ENCODE measurements around the gene NOC2L. TPM values are rescaled to one million over a fixed set of nuclear protein-coding genes. Genes with fewer than 3 reads are reported as not detected.
A peak's percentile ranks its signal among the peaks of the same experiment; 100 is the strongest.

Gene NOC2L
- total RNA-seq, 1 donor from 2014 or later = 50.6 TPM

DNA sequence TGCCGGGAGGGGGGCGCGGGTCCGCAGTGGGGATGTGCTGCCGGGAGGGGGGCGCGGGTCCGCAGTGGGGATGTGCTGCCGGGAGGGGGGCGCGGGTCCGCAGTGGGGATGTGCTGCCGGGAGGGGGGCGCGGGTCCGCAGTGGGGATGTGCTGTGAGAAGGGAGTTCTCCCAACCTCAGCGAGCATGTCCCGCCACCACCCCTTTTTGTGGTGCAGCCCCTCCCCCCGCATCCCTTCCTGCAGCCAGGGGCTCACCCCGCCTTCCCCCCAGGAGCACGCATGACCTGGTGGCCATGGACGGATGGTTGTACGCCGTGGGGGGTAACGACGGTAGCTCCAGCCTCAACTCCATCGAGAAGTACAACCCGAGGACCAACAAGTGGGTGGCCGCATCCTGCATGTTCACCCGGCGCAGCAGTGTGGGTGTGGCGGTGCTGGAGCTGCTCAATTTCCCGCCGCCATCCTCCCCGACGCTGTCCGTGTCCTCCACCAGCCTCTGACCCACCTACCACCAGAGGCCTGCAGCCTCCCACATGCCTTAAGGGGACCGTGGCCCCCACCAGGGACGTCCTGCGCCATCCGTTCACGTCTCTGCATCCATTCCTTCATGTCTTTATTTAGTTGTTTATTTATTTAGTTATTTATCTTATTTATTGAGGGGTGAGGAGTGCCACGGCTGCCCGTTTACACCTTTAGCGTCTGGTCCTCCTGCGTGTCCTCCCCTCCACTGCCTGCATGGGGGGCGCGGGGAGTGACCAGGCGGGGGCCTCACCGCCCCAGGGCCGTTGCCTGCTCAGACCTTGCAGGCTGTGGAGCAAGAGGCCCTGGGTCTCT lies 5.9 kb upstream of the NOC2L start:
- TF ChIP-seq, protein P1, sequence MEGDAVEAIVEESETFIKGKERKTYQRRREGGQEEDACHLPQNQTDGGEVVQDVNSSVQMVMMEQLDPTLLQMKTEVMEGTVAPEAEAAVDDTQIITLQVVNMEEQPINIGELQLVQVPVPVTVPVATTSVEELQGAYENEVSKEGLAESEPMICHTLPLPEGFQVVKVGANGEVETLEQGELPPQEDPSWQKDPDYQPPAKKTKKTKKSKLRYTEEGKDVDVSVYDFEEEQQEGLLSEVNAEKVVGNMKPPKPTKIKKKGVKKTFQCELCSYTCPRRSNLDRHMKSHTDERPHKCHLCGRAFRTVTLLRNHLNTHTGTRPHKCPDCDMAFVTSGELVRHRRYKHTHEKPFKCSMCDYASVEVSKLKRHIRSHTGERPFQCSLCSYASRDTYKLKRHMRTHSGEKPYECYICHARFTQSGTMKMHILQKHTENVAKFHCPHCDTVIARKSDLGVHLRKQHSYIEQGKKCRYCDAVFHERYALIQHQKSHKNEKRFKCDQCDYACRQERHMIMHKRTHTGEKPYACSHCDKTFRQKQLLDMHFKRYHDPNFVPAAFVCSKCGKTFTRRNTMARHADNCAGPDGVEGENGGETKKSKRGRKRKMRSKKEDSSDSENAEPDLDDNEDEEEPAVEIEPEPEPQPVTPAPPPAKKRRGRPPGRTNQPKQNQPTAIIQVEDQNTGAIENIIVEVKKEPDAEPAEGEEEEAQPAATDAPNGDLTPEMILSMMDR (IDR thresholded peaks at IDR 0.05) = no peak
- Mint-ChIP-seq H3K27ac (ENCODE audit: unreplicated experiment) (no peak overlapping the region), H3K9me3 (ENCODE audit: low read depth) (no peaks in the 10 kb centered on the region), H3K36me3 (ENCODE audit: low read depth) (no peaks in the 10 kb centered on the region), H3K27me3 (ENCODE audit: low read depth) (peaks cover 2% of the 10 kb centered on the region), H3K4me1 (ENCODE audit: low read depth) (peaks cover 10% of the 10 kb centered on the region), H3K4me3 (ENCODE audit: unreplicated experiment) (no peak overlapping the region)
- DNase-seq (ENCODE audit: low spot score) = no peak

DNA sequence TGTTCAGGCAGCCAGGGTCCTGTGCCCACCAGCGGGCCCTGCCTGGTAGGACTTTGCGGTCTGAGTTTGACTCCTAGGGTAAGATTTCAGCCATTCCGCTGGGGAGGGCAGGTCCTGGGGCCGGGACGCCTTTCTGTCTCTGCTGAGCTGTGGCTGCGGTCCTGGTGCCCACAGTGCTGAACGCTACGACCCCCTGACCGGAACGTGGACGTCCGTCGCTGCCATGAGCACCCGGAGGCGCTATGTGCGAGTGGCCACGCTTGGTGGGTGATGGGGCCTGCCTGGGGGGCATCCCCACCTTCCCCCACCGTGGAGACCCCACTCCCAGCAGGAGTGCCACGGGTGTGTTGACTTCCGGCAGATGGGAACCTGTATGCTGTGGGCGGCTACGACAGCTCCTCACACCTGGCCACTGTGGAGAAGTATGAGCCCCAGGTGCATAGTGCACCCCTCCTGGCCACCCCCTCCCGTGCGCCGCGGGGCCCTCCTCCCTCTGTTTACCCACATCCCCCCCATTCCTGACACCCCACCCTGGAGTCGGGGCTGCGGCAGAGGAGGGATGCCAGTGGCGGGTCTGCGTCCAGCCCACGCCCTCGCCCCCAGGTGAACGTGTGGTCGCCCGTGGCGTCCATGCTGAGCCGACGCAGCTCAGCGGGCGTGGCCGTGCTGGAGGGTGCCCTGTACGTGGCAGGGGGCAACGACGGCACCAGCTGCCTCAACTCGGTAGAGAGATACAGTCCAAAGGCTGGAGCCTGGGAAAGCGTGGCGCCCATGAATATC lies 4.9 kb upstream of the NOC2L start:
- TF ChIP-seq, protein P1 (IDR thresholded peaks at IDR 0.05) = no peak
- no peak overlapping the region for H3K27ac Mint-ChIP-seq (ENCODE audit: unreplicated experiment)
- H3K27me3 Mint-ChIP-seq (ENCODE audit: low read depth) = no peaks in the 10 kb centered on the region
- DNase-seq (ENCODE audit: low spot score) = no peak
- H3K9me3 Mint-ChIP-seq (ENCODE audit: low read depth) = no peaks in the 10 kb centered on the region
- no peak overlapping the region for H3K4me3 Mint-ChIP-seq (ENCODE audit: unreplicated experiment)
- no peaks in the 10 kb centered on the region for H3K36me3 Mint-ChIP-seq (ENCODE audit: low read depth)
- H3K4me1 Mint-ChIP-seq (ENCODE audit: low read depth) = peaks cover 10% of the 10 kb centered on the region

DNA sequence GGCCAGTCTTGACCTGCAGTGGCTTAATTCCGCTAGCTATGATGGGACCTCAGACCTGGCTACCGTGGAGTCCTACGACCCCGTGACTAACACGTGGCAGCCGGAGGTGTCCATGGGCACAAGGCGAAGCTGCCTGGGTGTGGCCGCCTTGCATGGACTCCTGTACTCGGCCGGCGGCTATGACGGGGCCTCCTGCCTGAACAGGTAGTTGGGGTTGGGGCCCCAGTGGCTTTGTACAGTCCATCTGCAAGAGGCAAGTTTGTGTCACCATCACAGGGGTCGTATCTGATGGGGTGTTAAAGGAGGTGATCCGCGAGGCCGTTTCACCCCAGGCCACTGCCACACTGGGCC lies 4.2 kb upstream of the NOC2L start:
- TF ChIP-seq, protein P1 (IDR thresholded peaks at IDR 0.05) = no peak
- no peak for DNase-seq (ENCODE audit: low spot score)
- Mint-ChIP-seq H3K4me1 (ENCODE audit: low read depth) (peaks cover 14% of the 10 kb centered on the region), H3K27ac (ENCODE audit: unreplicated experiment) (no peak overlapping the region), H3K27me3 (ENCODE audit: low read depth) (no peaks in the 10 kb centered on the region), H3K36me3 (ENCODE audit: low read depth) (no peaks in the 10 kb centered on the region), H3K4me3 (ENCODE audit: unreplicated experiment) (no peak overlapping the region), H3K9me3 (ENCODE audit: low read depth) (no peaks in the 10 kb centered on the region)

DNA sequence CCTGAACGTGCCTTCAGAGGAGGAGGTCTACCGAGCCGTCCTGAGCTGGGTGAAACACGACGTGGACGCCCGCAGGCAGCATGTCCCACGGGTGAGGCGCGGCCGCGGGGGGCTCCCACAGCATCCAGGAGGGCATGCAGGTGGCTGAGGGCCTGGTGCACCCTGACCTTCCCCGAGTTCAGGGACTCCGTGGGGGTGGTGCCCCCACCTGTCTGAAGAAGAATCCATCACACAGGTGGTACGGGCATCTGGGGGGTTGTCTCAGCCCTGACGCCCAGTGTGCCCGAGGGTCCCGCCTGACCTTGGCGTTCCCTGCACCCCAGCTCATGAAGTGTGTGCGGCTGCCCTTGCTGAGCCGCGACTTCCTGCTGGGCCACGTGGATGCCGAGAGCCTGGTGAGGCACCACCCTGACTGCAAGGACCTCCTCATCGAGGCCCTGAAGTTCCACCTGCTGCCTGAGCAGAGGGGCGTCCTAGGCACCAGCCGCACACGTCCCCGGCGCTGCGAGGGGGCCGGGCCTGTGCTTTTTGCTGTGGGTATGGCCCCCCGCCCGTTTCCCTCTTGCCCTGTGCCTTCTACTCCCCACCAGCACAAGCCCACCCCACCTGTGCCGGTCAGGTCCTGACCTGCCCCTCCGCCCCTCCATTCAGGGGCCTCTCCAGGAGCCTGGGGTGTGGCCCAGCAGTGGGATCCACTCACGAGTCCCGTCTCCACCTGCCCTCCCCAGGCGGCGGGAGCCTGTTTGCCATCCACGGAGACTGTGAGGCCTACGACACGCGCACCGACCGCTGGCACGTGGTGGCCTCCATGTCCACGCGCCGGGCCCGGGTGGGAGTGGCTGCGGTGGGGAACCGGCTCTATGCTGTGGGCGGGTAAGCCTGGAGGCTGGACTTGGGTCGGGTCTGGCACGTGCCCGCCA lies 3.6 kb upstream of the NOC2L start:
- peaks cover 19% of the 10 kb centered on the region for H3K4me1 Mint-ChIP-seq (ENCODE audit: low read depth)
- H3K9me3 Mint-ChIP-seq (ENCODE audit: low read depth) = no peaks in the 10 kb centered on the region
- H3K27me3 Mint-ChIP-seq (ENCODE audit: low read depth) = no peaks in the 10 kb centered on the region
- DNase-seq (ENCODE audit: low spot score) = no peak
- TF ChIP-seq, protein P1 (IDR thresholded peaks at IDR 0.05) = no peak
- no peaks in the 10 kb centered on the region for H3K36me3 Mint-ChIP-seq (ENCODE audit: low read depth)
- H3K27ac Mint-ChIP-seq (ENCODE audit: unreplicated experiment) = no peak overlapping the region
- peak overlapping the region; percentile 49 for H3K4me3 Mint-ChIP-seq (ENCODE audit: unreplicated experiment)

Data from chondrocyte (in vitro differentiated cells).